MM.1S (cell line): Measurements from ENCODE around the gene ZBTB7A.

ENCODE experiments used
- DNase-seq: peaks from one replicate; pipeline ENCODE4 v3.0.0-alpha.2; 2015
- H2AFZ ChIP-seq: fragments of 300-600 bp; sonication (generic); 2 replicates; pipeline ENCODE4 v1.6.0; 2016; ENCODE audit warnings: antibody characterized with exemption, low read length
- H3F3A ChIP-seq: fragments of 300-600 bp; sonication (generic); 2 replicates; pipeline ENCODE4 v1.6.1; 2016; ENCODE audit warnings: mild to moderate bottlenecking, antibody characterized with exemption, low read length, moderate library complexity, mixed read lengths; ENCODE audit not compliant: insufficient read depth
- H3K27ac ChIP-seq: fragments of 300-600 bp; sonication (generic); 2 replicates; pipeline ENCODE4 v1.5.1; 2016; ENCODE audit warnings: mild to moderate bottlenecking, low read length
- H3K27me3 ChIP-seq: fragments of 300-600 bp; sonication (generic); replicated peaks from 2 replicates; pipeline ENCODE4 v1.6.0; 2016; ENCODE audit warnings: low read length; ENCODE audit not compliant: insufficient read depth
- H3K36me3 ChIP-seq: fragments of 300-600 bp; sonication (generic); replicated peaks from 2 replicates; pipeline ENCODE4 v1.6.1; 2016; ENCODE audit warnings: mild to moderate bottlenecking, low read length, mixed read lengths; ENCODE audit not compliant: insufficient read depth
- H3K4me1 ChIP-seq: fragments of 300-600 bp; sonication (generic); 2 replicates; pipeline ENCODE4 v1.6.1; 2016; ENCODE audit warnings: low read length, mixed read lengths
- H3K4me2 ChIP-seq: fragments of 300-600 bp; sonication (generic); 2 replicates; pipeline ENCODE4 v1.6.0; 2016; ENCODE audit warnings: low read depth, low read length
- H3K4me3 ChIP-seq: fragments of 300-600 bp; sonication (generic); 2 replicates; pipeline ENCODE4 v1.5.1; 2016; ENCODE audit warnings: low read length, mixed read lengths
- H3K79me2 ChIP-seq: fragments of 300-600 bp; sonication (generic); 2 replicates; pipeline ENCODE4 v1.6.1; 2016; ENCODE audit warnings: mixed run types, low read length, mixed read lengths
- H3K9ac ChIP-seq: fragments of 300-600 bp; sonication (generic); 2 replicates; pipeline ENCODE4 v1.6.1; 2016; ENCODE audit warnings: low read length, mixed read lengths
- H3K9me2 ChIP-seq: fragments of 300-600 bp; sonication (generic); replicated peaks from 2 replicates; pipeline ENCODE4 v1.6.1; 2016; ENCODE audit warnings: mild to moderate bottlenecking, low read length, mixed read lengths; ENCODE audit not compliant: insufficient read depth
- H3K9me3 ChIP-seq: fragments of 300-600 bp; sonication (generic); replicated peaks from 2 replicates; pipeline ENCODE4 v1.6.1; 2016; ENCODE audit warnings: mild to moderate bottlenecking, low read length, mixed read lengths; ENCODE audit not compliant: insufficient read depth
- H4K20me1 ChIP-seq: fragments of 300-600 bp; sonication (generic); 2 replicates; pipeline ENCODE4 v1.6.1; 2016; ENCODE audit warnings: mild to moderate bottlenecking, low read length, moderate library complexity, mixed read lengths; ENCODE audit not compliant: insufficient read depth
- CTCF ChIP-seq: fragments of 300-600 bp; sonication (generic); IDR thresholded peaks from 2 replicates; pipeline ENCODE4 v1.5.1; 2016; ENCODE audit warnings: antibody characterized with exemption, low read length, mixed read lengths
- EZH2 ChIP-seq: fragments of 300-600 bp; sonication (generic); optimal IDR thresholded peaks from 2 replicates; pipeline ENCODE3; 2017; ENCODE audit warnings: low read depth, mild to moderate bottlenecking, antibody characterized with exemption, low read length, mixed read lengths
- EZH2phosphoT487 ChIP-seq: fragments of 300-600 bp; sonication (generic); IDR thresholded peaks from 2 replicates; pipeline ENCODE4 v1.6.1; 2018; ENCODE audit warnings: antibody characterized with exemption, low read length

ZBTB7A gene

GRCh38 chr19:4023600-4024398, 42.9 kb downstream of the ZBTB7A start:
- Histone ChIP-seq H3K27ac (no peak overlapping the region), H3K4me1 (no peaks in the 10 kb centered on the region), H4K20me1 (no peaks in the 10 kb centered on the region), H3F3A (no peaks in the 10 kb centered on the region), H3K9me2 (no peaks in the 10 kb centered on the region), H3K36me3 (no peaks in the 10 kb centered on the region; the same call in none of the 2 replicates), H3K9me3 (no peaks in the 10 kb centered on the region), H3K4me2 (no peak overlapping the region), H3K4me3 (no peak overlapping the region), H3K9ac (no peak overlapping the region), H3K27me3 (no peaks in the 10 kb centered on the region), H3K79me2 (peaks cover 36% of the 10 kb centered on the region), H2AFZ (no peak overlapping the region)
- no peak for DNase-seq
- TF ChIP-seq EZH2 (no peak), CTCF (no peak), EZH2phosphoT487 (no peak)

GRCh38 chr19:4019578-4019977, 47.1 kb downstream of the ZBTB7A start:
- H3K4me1 ChIP-seq: no peaks in the 10 kb centered on the region
- H3K79me2 ChIP-seq: peaks cover 78% of the 10 kb centered on the region

GRCh38 chr19:4018775-4019504, 47.8 kb downstream of the ZBTB7A start:
- Histone ChIP-seq H3K9me3 (no peaks in the 10 kb centered on the region), H4K20me1 (0 out of 2 replicates have a peak, but pooled peaks cover 3% of the 10 kb centered on the region), H3K27me3 (no peaks in the 10 kb centered on the region), H3K27ac (no peak overlapping the region), H3K36me3 (no peaks in the 10 kb centered on the region), H2AFZ (no peak overlapping the region), H3F3A (no peaks in the 10 kb centered on the region), H3K9me2 (no peaks in the 10 kb centered on the region), H3K4me1 (no peaks in the 10 kb centered on the region), H3K4me3 (no peak overlapping the region), H3K4me2 (no peak overlapping the region), H3K79me2 (peaks cover 84% of the 10 kb centered on the region), H3K9ac (no peak overlapping the region)
- no peak for DNase-seq
- TF ChIP-seq EZH2phosphoT487 (no peak), EZH2 (no peak), CTCF (no peak)

More at GRCh38 chr19:4019578-4019977, 47.1 kb downstream of the ZBTB7A start:
- Histone ChIP-seq H3F3A (no peaks in the 10 kb centered on the region), H3K9me2 (no peaks in the 10 kb centered on the region), H3K9me3 (no peaks in the 10 kb centered on the region), H3K4me2 (no peak overlapping the region), H3K4me3 (no peak overlapping the region), H3K27me3 (no peaks in the 10 kb centered on the region), H3K9ac (no peak overlapping the region), H4K20me1 (0 out of 2 replicates have a peak, but pooled peaks cover 3% of the 10 kb centered on the region), H2AFZ (no peak overlapping the region), H3K36me3 (no peaks in the 10 kb centered on the region), H3K27ac (no peak overlapping the region)
- DNase-seq: no peak
- no peak for TF ChIP-seq CTCF
- TF ChIP-seq EZH2phosphoT487: no peak
- TF ChIP-seq EZH2: no peak
